Body of pancreas (tissue), 4 donors: Measurements from ENCODE around the gene CIAPIN1.

Experiments used
- CTCF ChIP-seq, 7 experiments: fragments of 450-650 bp in 4 of 7; fragments of 200-600 bp in 3 of 7; sonication (generic) in 3 of 7; IDR thresholded peaks; one replicate each; pipeline ENCODE4 v1.5.1; 2016 to 2019; ENCODE audit warnings: antibody characterized with exemption in 7 of 7
- POLR2A ChIP-seq, 3 donors: fragments of 450-650 bp; IDR thresholded peaks; one replicate each; pipeline ENCODE4 v1.6.1; 2016; ENCODE audit warnings: antibody characterized with exemption in 3 of 3, mild to moderate bottlenecking in 2 of 3

- TF ChIP-seq POLR2A (IDR thresholded peaks at IDR 0.05): no peak
- TF ChIP-seq CTCF (IDR thresholded peaks at IDR 0.05): no peak
Measured at GRCh38 chr16:57445510-57445909, 1.7 kb downstream of the CIAPIN1 start.
